Measurements from ENCODE around the gene TEX12.
A peak's percentile ranks its signal among the peaks of the same experiment; 100 is the strongest.

The TEX12 gene

GRCh38 chr11:112212290-112212689 is 45.1 kb downstream of the TEX12 start:
- Mint-ChIP-seq H3K4me1 (peaks cover 18% of the 10 kb centered on the region), H3K36me3 (ENCODE audit: low read depth) (no peaks in the 10 kb centered on the region), H3K4me3 (no peak overlapping the region), H3K27ac (no peak overlapping the region), H3K27me3 (peaks cover 2% of the 10 kb centered on the region), H3K9me3 (no peaks in the 10 kb centered on the region)
- ATAC-seq (no peak), DNase-seq (no peak)

DNA sequence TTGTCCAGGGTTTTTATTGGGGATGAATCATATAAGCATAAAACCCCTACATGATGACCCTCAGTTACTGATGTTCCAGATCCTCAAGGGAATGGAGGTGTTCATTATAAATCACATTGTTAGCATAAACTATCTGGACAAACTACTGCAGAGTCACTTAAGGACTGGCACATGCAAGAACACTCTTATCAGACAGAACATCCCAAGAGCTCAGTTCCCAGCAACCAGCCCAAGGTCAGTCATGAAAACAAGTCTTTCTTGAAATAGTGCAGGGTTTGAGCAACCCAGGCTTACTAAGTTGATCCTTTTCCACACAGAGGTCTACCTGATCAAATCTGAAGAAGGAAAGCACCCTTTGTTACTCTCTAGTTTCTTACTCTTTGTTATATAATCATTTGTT is 45.5 kb downstream of the TEX12 start:
- no peak for ATAC-seq
- Mint-ChIP-seq H3K27ac (no peak overlapping the region), H3K4me1 (peaks cover 18% of the 10 kb centered on the region), H3K36me3 (ENCODE audit: low read depth) (no peaks in the 10 kb centered on the region), H3K4me3 (no peak overlapping the region), H3K27me3 (peaks cover 2% of the 10 kb centered on the region), H3K9me3 (no peaks in the 10 kb centered on the region)
- no peak for DNase-seq

GRCh38 chr11:112213753-112214152 is 46.6 kb downstream of the TEX12 start:
- H3K4me1 Mint-ChIP-seq = peaks cover 18% of the 10 kb centered on the region
- H3K4me3 Mint-ChIP-seq = no peak overlapping the region
- peaks cover 2% of the 10 kb centered on the region for H3K27me3 Mint-ChIP-seq
- no peak for ATAC-seq
- H3K36me3 Mint-ChIP-seq (ENCODE audit: low read depth) = no peaks in the 10 kb centered on the region
- no peak for DNase-seq
- H3K27ac Mint-ChIP-seq = no peak overlapping the region
- H3K9me3 Mint-ChIP-seq = no peaks in the 10 kb centered on the region

- Mint-ChIP-seq H3K4me3 (no peak overlapping the region), H3K36me3 (ENCODE audit: low read depth) (no peaks in the 10 kb centered on the region), H3K27ac (no peak overlapping the region), H3K27me3 (no peaks in the 10 kb centered on the region), H3K9me3 (no peaks in the 10 kb centered on the region), H3K4me1 (peaks cover 20% of the 10 kb centered on the region)
- no peak for DNase-seq
- no peak for ATAC-seq
Measured at GRCh38 chr11:112215621-112216020, 48.4 kb downstream of the TEX12 start.

GRCh38 chr11:112216561-112217105 is 49.5 kb downstream of the TEX12 start:
- Mint-ChIP-seq H3K9me3 (no peaks in the 10 kb centered on the region), H3K27me3 (no peaks in the 10 kb centered on the region), H3K36me3 (ENCODE audit: low read depth) (no peaks in the 10 kb centered on the region), H3K27ac (no peak overlapping the region), H3K4me3 (no peak overlapping the region), H3K4me1 (peaks cover 12% of the 10 kb centered on the region)
- ATAC-seq = no peak
- no peak for DNase-seq

DNA sequence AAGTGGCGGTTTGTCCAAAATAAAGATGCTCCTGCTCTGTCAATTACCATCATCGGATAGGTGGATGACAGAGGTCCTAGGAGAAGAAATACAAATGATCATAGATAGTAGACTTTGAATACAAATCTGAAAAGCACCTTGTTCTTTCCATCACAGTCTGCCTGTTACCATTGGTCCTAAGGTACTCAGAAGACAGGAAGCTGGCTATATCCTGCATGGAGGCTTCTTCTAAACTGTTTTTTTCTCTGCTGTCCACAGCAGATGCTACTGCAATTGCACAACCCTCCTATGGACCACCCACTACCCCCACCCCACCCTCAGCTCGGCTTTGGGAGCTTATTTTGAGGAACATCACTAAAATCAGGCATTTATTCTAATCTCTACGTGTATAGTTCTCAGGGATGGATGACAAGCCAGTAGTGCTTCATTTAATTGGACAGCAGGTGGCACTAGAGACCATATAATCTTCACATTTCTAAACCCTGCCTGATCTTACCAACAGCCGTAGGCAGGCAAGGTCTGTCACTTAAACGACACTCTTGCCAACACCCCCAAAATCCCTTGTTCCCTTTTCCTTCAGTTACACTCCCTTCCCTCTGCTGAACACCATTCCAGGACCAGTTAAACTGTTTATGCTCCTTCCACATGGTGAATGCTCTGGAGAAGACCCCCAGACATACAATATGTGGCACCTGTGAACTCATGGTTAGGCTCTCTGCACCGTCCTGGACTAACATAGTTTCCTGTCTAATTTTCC is 52.5 kb downstream of the TEX12 start:
- H3K4me3 Mint-ChIP-seq = no peak overlapping the region
- DNase-seq (peak; percentile 22), ATAC-seq (peak; percentile 94)
- no peak overlapping the region for H3K27ac Mint-ChIP-seq
- H3K9me3 Mint-ChIP-seq = no peaks in the 10 kb centered on the region
- no peaks in the 10 kb centered on the region for H3K36me3 Mint-ChIP-seq (ENCODE audit: low read depth)
- peaks cover 2% of the 10 kb centered on the region for H3K4me1 Mint-ChIP-seq
- no peaks in the 10 kb centered on the region for H3K27me3 Mint-ChIP-seq

- ATAC-seq (no peak), DNase-seq (no peak)
- H3K4me1 Mint-ChIP-seq = peaks cover 8% of the 10 kb centered on the region
- H3K9me3 Mint-ChIP-seq = no peaks in the 10 kb centered on the region
- H3K27me3 Mint-ChIP-seq = no peaks in the 10 kb centered on the region
- H3K27ac Mint-ChIP-seq = no peak overlapping the region
- no peak overlapping the region for H3K4me3 Mint-ChIP-seq
- H3K36me3 Mint-ChIP-seq (ENCODE audit: low read depth) = no peaks in the 10 kb centered on the region
Measured at GRCh38 chr11:112221274-112221835, 54.2 kb downstream of the TEX12 start.
